Measurements from ENCODE around the gene GK. TPM values are rescaled to one million over a fixed set of nuclear protein-coding genes. Genes with fewer than 3 reads are reported as not detected.
A peak's percentile ranks its signal among the peaks of the same experiment; 100 is the strongest.

The GK gene
- total RNA-seq, 1 donor from 2014 or later: 7.3 TPM

DNA sequence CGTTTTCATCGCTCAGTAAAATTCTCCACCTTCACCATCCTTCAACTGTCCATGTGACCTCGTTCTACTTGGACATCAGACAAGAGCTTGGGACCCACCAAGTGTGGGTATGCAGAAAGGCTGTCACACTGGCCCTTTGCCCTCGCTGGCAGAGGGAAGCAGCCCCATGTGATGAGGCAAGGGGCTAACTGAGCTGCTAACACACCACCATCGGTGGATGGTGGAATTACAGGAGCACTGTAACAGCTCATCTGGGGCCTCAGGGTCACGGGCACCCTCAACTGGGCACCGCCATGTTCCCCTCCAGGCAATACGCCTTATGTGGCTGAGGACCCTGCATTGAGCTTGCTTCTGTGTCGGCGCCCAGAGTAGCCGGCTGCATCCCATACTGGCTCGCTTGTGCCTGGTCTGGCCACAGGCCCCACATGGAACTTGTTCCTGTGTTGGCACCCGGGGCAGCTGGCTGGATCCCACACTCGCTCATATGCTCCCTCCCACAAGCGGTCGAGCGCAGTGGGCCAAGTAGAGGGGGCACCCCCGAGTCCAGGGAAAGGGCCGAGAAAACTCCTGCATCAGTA is 126.3 kb downstream of the GK start:
- Mint-ChIP-seq H3K4me3 (ENCODE audit: unreplicated experiment) (no peak overlapping the region), H3K4me1 (ENCODE audit: unreplicated experiment) (no peaks in the 10 kb centered on the region), H3K9me3 (ENCODE audit: unreplicated experiment) (peaks cover 3% of the 10 kb centered on the region), H3K27ac (ENCODE audit: unreplicated experiment) (no peak overlapping the region), H3K36me3 (ENCODE audit: unreplicated experiment) (no peaks in the 10 kb centered on the region), H3K27me3 (ENCODE audit: unreplicated experiment) (peaks cover 2% of the 10 kb centered on the region)
- TF ChIP-seq CTCF (IDR thresholded peaks at IDR 0.05): no peak
- peak; percentile 76 for DNase-seq (ENCODE audit: extremely low spot score, unreplicated experiment)

Other genes with a start within 250 kb of the GK start
- gene TASL, start 75.7 kb upstream of the GK start, total RNA-seq: not detected in 2 replicates
- gene TAB3, start 235.8 kb downstream of the GK start, total RNA-seq: 12.2 and 13.3 TPM in 2 replicates

Measured in osteocyte (in vitro differentiated cells).